HCT116 (cell line): ENCODE measurements around the gene TMEM82. TPM values are rescaled to one million over a fixed set of nuclear protein-coding genes. Genes with fewer than 3 reads are reported as not detected.

Source experiments
- ATAC-seq: fragments of 200-7000 bp; cut with Tn5 transposase; 2 replicates; pipeline ENCODE4 v1.9.1; 2020; ENCODE audit warnings: mild to moderate bottlenecking, moderate library complexity
- BruUV-seq: library from RNA; stranded (reverse); fragments of 400-500 nt; replicated peaks from 2 replicates; lab custom pipeline; 2021; lab: Mats Ljungman, UMichigan
- CTCF ChIA-PET: fragments of 300-600 bp; sonication (Branson Sonifier 250); formaldehyde crosslinking; loops from one replicate; lab custom pipeline; 2021; ENCODE audit warnings: antibody characterized with exemption; lab: Charles Lee
- POLR2A ChIA-PET: fragments of 300-600, 350-600 bp; sonication (Branson Sonifier 250); formaldehyde crosslinking; loops from one replicate; lab custom pipeline; 2021; ENCODE audit warnings: antibody characterized with exemption; lab: Charles Lee
- RAD21 ChIA-PET, 2 experiments: fragments of 300-600 bp; sonication (Branson Sonifier 250); formaldehyde crosslinking; loops; one replicate each; lab custom pipeline; 2023; ENCODE audit warnings: low total read pairs in 2 of 2; ENCODE audit not compliant: uncharacterized antibody in 2 of 2, unreplicated experiment in 2 of 2, low non-redundant PET in 1 of 2; lab: Charles Lee
- DNase-seq: peaks from one replicate; pipeline ENCODE4 v3.0.0-alpha.2; 2010; ENCODE audit warnings: low read depth, low spot score
- H2AFZ ChIP-seq: fragments of 200-600 bp; shearing (Covaris generic), sonication (generic); 2 replicates; pipeline ENCODE4 v1.6.1; 2017; ENCODE audit warnings: low read depth, mixed run types, mixed read lengths, antibody characterized with exemption, low read length; ENCODE audit not compliant: poor library complexity, severe bottlenecking
- H3K27ac ChIP-seq: 2 replicates; pipeline ENCODE4 v1.5.1; 2012; ENCODE audit warnings: low read depth, low read length
- H3K27me3 ChIP-seq: fragments of 200-600 bp; sonication (generic); 2 replicates; pipeline ENCODE4 v1.6.1; 2016; ENCODE audit warnings: mixed run types, low read length, mixed read lengths; ENCODE audit not compliant: insufficient read depth
- H3K36me3 ChIP-seq, 2 experiments: fragments of 200-500 bp in 1 of 2; fragments of 200-600 bp in 1 of 2; sonication (Bioruptor generic) in 1 of 2; sonication (generic) in 1 of 2; 2 replicates each; pipeline versions ENCODE4 v1.5.1 to v1.6.1; 2014 to 2016; ENCODE audit warnings: low read length in 2 of 2, inconsistent platforms in 1 of 2, mixed read lengths in 1 of 2, mixed run types in 1 of 2; ENCODE audit not compliant: insufficient read depth in 2 of 2, control insufficient read depth in 1 of 2
- H3K4me1 ChIP-seq, 2 experiments: fragments of 200-600 bp in 1 of 2; sonication (generic) in 1 of 2; 2 replicates each; pipeline versions ENCODE4 v1.5.1 to v1.6.1; 2012 to 2017; ENCODE audit warnings: low read length in 2 of 2, inconsistent platforms in 1 of 2, mild to moderate bottlenecking in 1 of 2, mixed read lengths in 1 of 2, mixed run types in 1 of 2, moderate library complexity in 1 of 2; ENCODE audit not compliant: insufficient read depth in 2 of 2, control insufficient read depth in 1 of 2
- H3K4me2 ChIP-seq: fragments of 200-600 bp; sonication (generic); 2 replicates; pipeline ENCODE4 v1.6.1; 2017; ENCODE audit warnings: mixed run types, low read length, mixed read lengths
- H3K4me3 ChIP-seq, 2 experiments: fragments of 200-600 bp in 1 of 2; sonication (generic) in 1 of 2; replicated peaks in 1 of 2; 2 replicates each; pipeline ENCODE4 v1.5.1; 2011 to 2016; ENCODE audit warnings: low read length in 2 of 2, control low read depth in 1 of 2, low read depth in 1 of 2, mild to moderate bottlenecking in 1 of 2, mixed read lengths in 1 of 2, mixed run types in 1 of 2
- H3K79me2 ChIP-seq: fragments of 200-600 bp; sonication (generic); 2 replicates; pipeline ENCODE4 v1.6.1; 2017; ENCODE audit warnings: mild to moderate bottlenecking, mixed run types, low read length, moderate library complexity, mixed read lengths; ENCODE audit not compliant: insufficient read depth
- H3K9ac ChIP-seq: fragments of 200-600 bp; sonication (generic); 2 replicates; pipeline ENCODE4 v1.6.1; 2016; ENCODE audit warnings: low read length, mixed read lengths
- H3K9me2 ChIP-seq: fragments of 200-600 bp; sonication (generic), shearing (Covaris generic); 2 replicates; pipeline ENCODE4 v1.6.1; 2017; ENCODE audit warnings: mixed run types, mild to moderate bottlenecking, moderate library complexity; ENCODE audit not compliant: insufficient read depth
- H3K9me3 ChIP-seq, 2 experiments: fragments of 200-500 bp in 1 of 2; fragments of 200-600 bp in 1 of 2; sonication (Bioruptor generic) in 1 of 2; sonication (generic) in 1 of 2; 2 replicates each; pipeline ENCODE4 v1.6.1; 2014 to 2017; ENCODE audit warnings: low read length in 2 of 2, mixed read lengths in 2 of 2, inconsistent platforms in 1 of 2, low read depth in 1 of 2, mild to moderate bottlenecking in 1 of 2, mixed run types in 1 of 2, moderate library complexity in 1 of 2; ENCODE audit not compliant: control insufficient read depth in 1 of 2, insufficient read depth in 1 of 2
- H4K20me1 ChIP-seq: fragments of 200-600 bp; sonication (generic), shearing (Covaris generic); 2 replicates; pipeline ENCODE4 v1.6.1; 2017; ENCODE audit warnings: mixed run types, mild to moderate bottlenecking, moderate library complexity; ENCODE audit not compliant: insufficient read depth
- ATF3 ChIP-seq: IDR thresholded peaks from 2 replicates; pipeline ENCODE4 v1.6.1; 2012
- CBX3 ChIP-seq: IDR thresholded peaks from 2 replicates; pipeline ENCODE4 v1.6.1; 2012; ENCODE audit warnings: low read depth
- CTCF ChIP-seq, 3 experiments: fragments of 200-600 bp in 1 of 3; sonication (generic) in 1 of 3; IDR thresholded peaks in 2 of 3; conservative IDR thresholded peaks in 1 of 3; 2 replicates each; pipeline ENCODE4 v1.5.1; 2012 to 2017; ENCODE audit warnings: low read depth in 2 of 3, low read length in 2 of 3, antibody characterized with exemption in 1 of 3, borderline replicate concordance in 1 of 3, control low read depth in 1 of 3, mild to moderate bottlenecking in 1 of 3, mixed read lengths in 1 of 3, mixed run types in 1 of 3, moderate library complexity in 1 of 3; ENCODE audit not compliant: insufficient read depth in 1 of 3
- EGR1 ChIP-seq: IDR thresholded peaks from 2 replicates; pipeline ENCODE4 v1.6.1; 2012; ENCODE audit warnings: low read depth
- EZH2 ChIP-seq: fragments of 200-600 bp; sonication (generic); IDR thresholded peaks from 2 replicates; pipeline ENCODE4 v1.6.1; 2017; ENCODE audit warnings: antibody characterized with exemption, mixed run types
- MAX ChIP-seq: IDR thresholded peaks from 2 replicates; pipeline ENCODE4 v1.6.1; 2012
- POLR2A ChIP-seq: IDR thresholded peaks from 2 replicates; pipeline ENCODE4 v1.7.0; 2011; ENCODE audit warnings: borderline replicate concordance; ENCODE audit not compliant: insufficient read depth, insufficient read length; ENCODE audit errors: extremely low read depth
- POLR2AphosphoS5 ChIP-seq: IDR thresholded peaks from 2 replicates; pipeline ENCODE4 v1.6.1; 2011; ENCODE audit warnings: mild to moderate bottlenecking, low read depth, low read length, moderate library complexity
- SP1 ChIP-seq: IDR thresholded peaks from 2 replicates; pipeline ENCODE4 v1.6.1; 2012; ENCODE audit warnings: low read depth
- ZNF274 ChIP-seq: fragments of 200-500 bp; sonication (Bioruptor generic); IDR thresholded peaks from 2 replicates; pipeline ENCODE4 v1.6.1; 2014; ENCODE audit warnings: mild to moderate bottlenecking, low read depth, low read length, inconsistent platforms
- intact Hi-C: fragments of 100-400 bp; cut with micrococcal nuclease; formaldehyde crosslinking; loops from 2 replicates; pipeline ENCODE4 v1.10.0; 2022
- total RNA-seq: library from RNA; stranded (reverse); gene quantifications from one replicate; pipeline ENCODE4 v1.2.1, GENCODE V29; 2021; ENCODE audit not compliant: unreplicated experiment

Gene TMEM82
- total RNA-seq, 1 experiment from 2014 or later = not detected

- Histone ChIP-seq H3K9me3 (no peaks in the 10 kb centered on the region), H3K27ac (no peak overlapping the region), H4K20me1 (no peaks in the 10 kb centered on the region), H3K4me3 (no peak overlapping the region), H3K36me3 (no peaks in the 10 kb centered on the region), H3K9me2 (no peaks in the 10 kb centered on the region), H3K4me1 (no peaks in the 10 kb centered on the region; a peak in 1 of 4 replicates), H3K9ac (no peak overlapping the region), H3K27me3 (no peaks in the 10 kb centered on the region), H3K79me2 (no peaks in the 10 kb centered on the region), H2AFZ (no peak overlapping the region), H3K4me2 (no peak overlapping the region)
- BruUV-seq = no TSS peak
- CTCF ChIA-PET = no interaction called here
- RAD21 ChIA-PET = no interaction called here
- ATAC-seq (no peak), DNase-seq (no peak)
- intact Hi-C loops = no loop called here
- POLR2A ChIA-PET = no interaction called here
- TF ChIP-seq CTCF (IDR thresholded peaks at IDR 0.05 in 2 of 3, conservative IDR thresholded peaks at IDR 0.05 in 1 of 3; ENCODE audit: borderline replicate concordance in 1 of 3, insufficient read depth in 1 of 3, low read depth in 2 of 3, low read length in 2 of 3) (no peak), ZNF274 (no peak), SP1 (no peak), POLR2AphosphoS5 (no peak), MAX (no peak), POLR2A (no peak), EGR1 (no peak), EZH2 (no peak), CBX3 (no peak), ATF3 (no peak)
These were observed 6.5 kb downstream of the TMEM82 start for GRCh38 chr1:15748690-15749398.
